Measurements from ENCODE around the gene KIF5C.

The KIF5C gene

DNA sequence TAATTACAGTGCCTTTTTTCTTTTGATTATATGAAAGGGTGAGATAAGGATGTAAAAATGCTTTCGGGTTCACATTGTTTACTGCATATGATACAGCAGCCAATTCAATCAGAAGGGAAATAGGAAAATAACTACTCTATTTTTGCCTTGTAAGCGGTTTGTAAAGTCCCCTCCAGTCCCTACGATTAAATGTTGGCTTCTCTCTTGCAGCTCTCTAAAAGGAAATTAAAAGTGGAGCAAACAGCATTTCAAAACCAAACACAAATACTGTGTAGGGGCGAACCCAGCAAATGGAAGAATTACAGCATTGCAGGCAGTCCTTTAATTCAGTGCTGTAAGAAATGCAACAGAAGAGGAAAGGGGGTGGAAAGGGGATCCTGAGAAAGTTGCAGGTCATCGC is 182.4 kb downstream of the KIF5C start:
- no peak for DNase-seq

DNA sequence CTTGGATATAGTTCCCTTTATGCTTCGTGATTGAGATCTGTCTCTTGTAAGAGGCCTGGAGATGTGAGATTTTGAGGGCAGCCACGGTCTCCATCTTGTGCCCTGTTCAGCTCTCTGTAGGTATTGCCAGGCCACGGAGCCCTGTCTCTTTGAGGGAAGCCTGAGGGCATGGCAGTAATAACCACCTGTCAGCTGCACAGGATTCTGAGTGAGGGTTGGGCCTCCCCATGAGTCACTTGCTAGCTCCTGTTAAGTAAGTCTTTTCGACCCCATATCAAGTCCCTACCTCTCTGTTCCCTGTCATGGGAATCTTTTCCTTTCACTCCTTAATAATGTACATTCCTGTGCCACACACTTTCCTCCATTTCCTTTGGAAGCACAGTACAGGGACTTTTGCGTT is 183.9 kb downstream of the KIF5C start:
- no peak for DNase-seq

DNA sequence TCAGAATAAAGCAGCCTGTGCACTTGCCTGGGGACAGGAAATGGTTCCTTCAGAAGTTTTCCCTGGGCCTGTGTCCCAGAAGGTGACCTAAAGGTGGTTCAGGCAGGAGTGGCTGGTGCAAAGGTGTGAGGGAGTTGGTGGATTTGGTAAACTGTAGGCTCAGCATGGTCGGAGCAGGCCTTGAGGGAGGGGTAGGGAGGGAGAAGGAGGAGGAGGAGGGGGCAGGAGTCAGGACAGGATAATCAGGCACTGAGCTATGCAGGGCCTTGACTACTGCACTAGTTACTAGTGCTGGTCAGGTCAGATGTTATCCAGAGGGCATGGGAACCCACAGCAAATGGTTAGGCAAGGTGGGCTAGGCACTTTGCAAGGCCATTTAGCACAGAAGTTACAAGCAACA is 184.8 kb downstream of the KIF5C start:
- DNase-seq, result no peak

DNA sequence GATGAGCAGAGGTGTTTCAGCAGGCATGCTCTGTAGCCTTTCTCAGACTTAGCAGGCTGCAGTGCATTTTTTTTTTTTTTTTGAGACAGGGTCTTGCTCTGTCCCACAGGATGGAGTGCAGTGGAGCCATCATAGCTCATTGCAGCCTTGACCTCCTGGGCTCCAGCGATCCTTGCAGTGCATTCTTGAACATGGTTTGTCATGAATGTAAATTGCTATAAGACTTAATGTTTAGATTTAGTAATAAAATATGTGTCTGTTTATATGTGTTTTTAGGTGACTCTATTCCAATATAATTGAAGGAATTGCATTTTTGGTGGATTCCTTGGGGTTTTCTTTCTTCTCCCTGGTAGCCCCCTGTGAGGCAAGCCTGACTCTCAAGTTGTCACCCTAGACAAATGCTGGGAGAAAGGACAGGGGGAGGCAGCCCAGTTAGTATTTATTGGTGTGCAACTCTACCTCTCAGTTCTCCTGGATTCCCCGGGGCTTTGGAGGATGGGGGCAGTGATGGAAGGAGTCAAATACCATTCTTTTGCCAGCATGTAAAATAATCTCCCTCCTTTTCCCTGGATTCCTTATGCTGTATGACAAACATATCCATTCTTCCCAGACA is 186.2 kb downstream of the KIF5C start:
- DNase-seq, result peak; percentile 45

DNA sequence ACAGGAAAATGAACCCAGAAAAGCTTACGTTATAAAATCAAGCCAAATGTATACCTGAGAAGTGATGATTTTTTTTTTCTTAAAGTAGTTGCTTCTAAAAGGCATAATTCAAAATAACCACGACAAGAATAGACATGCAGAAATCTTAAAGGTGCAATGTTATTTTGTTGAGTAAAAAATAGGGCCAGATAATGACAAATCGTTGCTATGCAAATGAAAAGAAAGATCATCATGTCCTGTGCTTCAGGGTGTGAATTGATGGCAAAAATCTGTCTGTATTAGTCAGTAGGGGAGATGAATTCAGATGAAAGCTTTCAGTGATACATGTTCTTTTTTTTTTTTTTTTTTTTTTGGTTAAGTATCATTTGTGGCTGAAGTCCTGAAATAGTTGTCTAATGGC is 187.5 kb downstream of the KIF5C start:
- no peak for DNase-seq

DNA sequence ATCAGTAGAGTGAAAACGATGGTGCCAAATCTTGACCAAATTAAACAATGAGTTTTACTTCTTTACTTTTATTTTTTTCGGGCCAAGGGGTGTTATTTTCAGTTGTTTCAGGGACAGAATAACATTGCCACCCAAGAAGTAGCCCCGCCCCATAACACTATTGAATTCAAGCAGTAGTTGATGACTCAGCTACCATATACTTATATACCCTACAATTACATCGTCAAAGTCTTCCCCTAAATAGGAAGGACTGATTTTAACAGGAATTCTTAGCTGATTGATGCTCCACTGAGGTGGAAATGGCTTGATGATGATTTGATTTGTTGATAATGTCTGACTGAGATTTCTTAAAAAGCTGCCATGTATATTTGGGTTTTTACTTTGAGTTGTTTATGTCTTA is 188.2 kb downstream of the KIF5C start:
- no peak for DNase-seq

DNA sequence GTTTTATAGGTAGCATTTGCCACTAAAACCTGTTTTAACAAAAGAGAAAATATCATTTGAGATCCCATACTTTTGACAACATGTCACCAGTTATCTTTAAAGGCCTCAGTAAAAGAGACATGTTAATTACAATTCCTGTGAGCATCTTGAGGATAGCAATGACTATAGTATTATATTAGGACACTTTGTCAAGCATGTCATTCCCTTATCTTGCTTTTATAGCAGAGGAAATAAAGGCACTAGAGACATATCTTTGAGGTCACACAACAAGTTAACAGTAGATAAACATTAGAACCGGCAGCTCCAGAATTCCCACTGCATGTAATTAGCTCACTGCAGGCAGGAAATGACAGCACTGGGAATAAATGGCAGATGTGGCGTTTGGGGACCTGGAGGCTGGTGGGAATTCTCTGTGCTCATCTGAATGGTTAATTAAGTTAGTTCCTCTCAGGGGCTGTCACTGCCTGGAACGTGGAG is 189.4 kb downstream of the KIF5C start:
- no peak for DNase-seq

DNA sequence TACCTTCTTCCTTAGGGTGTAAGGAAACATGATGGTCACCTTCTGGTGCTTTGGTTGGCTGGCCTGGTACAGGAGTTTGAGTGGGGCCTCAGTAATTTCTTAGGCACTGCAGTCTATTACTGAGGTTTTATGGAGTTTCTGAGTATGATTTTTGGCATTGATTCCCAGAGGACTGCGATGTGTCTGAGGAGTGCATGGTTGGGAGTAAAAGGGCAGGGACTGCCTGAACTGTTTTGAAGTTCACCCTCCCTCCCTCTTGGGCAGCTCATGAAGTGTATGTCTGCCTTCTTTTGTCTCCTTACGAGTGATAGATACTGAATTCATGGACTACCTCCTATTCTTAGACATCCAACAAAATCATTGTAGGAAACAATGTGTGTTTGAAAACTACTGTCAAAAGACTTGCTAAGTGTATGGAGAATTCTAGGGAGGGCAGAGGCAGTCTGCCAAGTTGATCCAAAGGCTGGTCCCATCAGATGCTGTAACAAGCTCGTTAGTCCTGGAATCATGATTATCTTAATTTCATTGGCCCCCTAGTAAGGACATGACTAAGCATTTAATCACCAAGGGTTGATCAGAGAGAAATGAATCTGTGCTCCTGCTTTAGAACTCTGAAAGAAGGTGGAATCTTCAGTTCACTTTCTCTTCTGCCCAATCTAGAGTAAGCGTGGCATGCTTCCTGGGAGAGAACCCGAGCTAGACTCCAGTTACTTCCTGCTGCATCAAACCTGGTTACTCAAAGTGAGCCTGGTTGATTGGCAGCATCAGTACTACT is 190.0 kb downstream of the KIF5C start:
- DNase-seq, result peak; percentile 66

DNA sequence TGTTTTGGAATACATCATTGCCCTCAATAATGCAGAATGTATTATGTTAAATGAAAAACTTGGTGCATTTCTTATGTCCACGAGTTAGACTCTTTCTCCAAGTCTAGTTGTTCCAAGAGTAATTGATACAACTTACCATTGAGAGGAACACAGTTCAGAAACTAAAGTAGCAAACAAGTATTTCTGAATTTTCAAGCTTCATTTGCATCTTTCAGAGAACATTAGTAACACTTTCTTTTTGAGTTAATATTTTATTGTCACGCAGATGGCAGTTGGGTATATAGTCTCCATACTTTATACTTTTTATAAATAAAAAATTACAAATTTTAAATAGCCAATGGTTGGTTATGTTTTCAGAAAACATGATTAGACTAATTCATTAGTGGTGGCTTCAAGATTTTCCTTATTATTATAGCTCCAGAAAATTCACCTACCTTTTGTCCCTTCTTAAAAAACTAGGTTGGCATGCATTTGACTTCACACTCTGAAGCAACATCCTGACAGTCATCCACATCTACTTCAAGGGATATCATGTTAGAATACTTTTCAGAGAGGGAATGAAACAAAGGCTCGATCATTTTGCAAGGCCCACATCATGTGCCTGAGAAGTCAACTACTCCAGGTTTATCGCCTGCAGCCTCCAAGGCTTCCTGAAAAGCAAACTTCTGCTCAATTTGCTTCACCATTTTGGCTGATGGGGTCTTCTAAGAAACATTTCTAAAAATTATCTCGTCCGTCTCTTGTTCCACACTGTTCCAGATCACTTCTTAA is 193.4 kb downstream of the KIF5C start:
- no peak for DNase-seq

DNA sequence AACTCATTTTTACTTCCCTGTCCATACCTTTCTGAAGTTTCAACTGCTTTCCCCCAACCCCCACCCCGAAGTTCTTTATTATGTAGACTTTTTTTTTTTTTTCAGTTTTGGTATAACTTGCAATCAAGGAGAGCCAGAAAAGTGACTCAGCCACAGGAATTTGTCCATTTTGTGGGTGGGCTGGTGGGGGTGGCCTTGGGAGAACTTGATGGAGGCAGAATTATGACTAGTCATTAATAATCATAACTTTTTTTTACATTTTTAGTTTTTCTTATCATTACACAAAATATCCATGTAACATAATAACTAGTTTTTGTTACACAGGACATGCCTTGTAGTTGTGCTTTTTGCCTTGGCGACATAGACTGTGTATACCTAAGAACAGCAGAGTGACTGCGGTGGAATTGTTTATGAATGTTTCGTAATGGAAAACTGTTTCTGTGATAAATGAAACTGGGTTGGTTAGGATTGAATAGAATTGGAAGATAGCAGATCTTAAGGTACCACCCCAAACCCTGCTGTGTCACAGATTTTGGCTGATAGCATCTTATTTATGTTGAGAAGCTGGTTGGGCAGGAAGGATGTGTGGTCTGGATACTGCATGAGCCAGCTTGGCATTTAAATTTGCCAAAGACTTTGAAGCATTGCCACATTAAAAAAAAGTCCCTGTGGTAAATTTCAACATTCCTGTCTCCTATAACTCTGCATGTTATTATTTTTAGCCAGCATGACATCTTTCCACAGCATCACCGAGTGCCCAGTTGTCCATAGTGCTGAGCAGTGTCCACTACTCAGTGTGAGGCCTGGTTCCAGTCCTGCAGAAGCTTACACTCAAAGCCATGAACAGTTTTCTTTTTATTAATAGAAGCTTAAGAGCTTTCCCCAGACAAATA is 194.2 kb downstream of the KIF5C start:
- DNase-seq, result peak; percentile 86

DNA sequence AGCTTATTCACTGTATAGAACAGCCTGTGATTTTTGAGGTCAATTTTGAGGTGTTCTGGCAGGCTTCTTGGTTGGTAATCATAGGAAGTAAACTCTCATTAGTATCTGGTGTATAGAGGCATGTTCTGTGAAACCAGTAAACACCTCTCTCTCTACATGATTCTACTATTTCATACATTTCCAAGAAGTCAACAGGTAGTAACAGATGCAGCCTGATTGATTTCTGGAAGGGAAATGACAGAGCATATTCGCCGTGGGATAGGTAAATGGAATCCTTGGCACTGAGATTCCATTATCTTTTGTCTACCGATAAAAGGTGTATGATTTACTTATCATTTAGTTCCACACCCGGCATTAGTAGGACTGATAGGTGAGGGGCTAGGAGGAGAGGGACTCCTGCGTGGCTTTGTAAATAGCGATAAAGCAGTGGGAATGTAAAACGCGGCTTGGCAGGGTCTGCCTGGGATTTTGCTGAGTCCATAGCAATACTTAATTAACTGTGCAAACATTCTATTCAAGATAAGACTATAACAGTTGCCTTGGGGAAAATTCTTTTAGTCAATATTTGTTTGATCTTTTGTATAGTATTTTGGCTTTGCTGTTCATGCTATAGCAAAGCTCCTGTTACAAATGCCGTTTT is 195.8 kb downstream of the KIF5C start:
- no peak for DNase-seq

DNA sequence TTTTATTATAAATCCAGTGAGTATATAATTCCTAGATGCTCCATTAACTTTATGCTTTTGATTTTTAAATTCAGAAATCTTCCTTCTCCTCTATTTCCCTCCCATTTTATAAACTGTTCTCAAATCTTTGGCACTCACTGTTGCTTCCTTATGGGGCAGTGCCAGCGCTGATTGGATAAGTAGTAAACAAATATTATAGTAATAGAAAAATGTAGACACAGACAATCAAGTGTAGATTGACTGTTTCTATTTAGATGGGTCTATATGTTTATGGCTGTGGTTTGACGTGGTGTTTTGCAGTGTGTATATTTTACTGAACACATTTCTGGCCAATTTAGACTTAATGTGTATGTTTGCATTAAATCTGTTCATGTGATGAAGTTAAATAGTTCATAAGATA is 200.1 kb downstream of the KIF5C start:
- no peak for DNase-seq

DNA sequence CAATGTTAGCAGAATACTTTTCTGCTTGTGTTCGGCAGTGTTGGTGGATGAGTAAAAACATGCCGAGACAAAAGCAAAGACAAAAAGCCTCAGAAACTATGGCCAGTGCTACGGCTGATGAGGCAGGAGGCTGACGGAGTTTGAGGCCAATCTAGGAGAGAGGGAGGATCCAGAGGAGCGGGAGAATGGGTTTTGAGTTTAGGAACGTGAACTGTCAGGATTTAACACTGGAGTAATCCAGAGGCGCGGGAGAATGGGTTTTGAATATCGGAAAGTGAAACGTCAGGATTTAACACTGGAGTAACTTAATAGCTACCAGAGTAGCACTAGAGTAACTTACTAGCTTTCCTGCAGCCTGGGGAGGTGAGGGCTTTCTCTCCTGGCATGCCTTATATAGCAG is 200.8 kb downstream of the KIF5C start:
- DNase-seq, result no peak
